D721Med (cell line): ENCODE data around the gene MYL10.
"Not testable (repeated sequence)": the region's sequence is repeated elsewhere in the genome, so short reads cannot be mapped to it uniquely, and the experiment has no call there.

Experiments
- DNase-seq: peaks from one replicate; pipeline ENCODE4 v3.0.0; 2011; ENCODE audit warnings: low spot score; ENCODE audit not compliant: insufficient read length
- FAIRE-seq: peaks from 2 replicates; lab custom pipeline; 2011; peaks lifted over from hg19 to GRCh38; lab: Jason Lieb, UNC
- TF ChIP-seq, protein P1 (sequence below): IDR thresholded peaks from 2 replicates; pipeline ENCODE4 v1.5.1; 2012; ENCODE audit warnings: mild to moderate bottlenecking, control low read depth; ENCODE audit not compliant: insufficient read depth; ENCODE audit errors: missing control alignments

MYL10 gene

DNA sequence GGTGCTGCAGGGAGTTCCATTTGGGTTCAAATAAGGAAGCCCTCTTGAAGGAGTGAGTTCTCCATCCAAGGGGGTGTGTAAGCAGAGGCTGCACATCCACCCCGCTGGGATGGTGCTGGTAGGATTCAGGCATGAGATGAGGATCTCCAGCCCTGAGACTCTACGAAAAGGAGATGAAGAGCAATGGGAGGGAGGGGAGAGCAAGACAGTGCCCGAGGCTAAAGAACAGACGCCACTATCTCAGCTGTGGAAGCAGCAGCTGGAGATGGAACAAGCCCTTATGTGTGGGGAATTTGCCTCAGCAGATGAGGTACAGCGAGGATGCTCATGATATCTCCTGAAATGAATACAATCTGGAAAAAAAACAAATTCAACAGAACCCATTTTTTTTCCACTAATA is 28.1 kb upstream of the MYL10 start:
- FAIRE-seq (no peak), DNase-seq (no peak)
- TF ChIP-seq, protein P1, sequence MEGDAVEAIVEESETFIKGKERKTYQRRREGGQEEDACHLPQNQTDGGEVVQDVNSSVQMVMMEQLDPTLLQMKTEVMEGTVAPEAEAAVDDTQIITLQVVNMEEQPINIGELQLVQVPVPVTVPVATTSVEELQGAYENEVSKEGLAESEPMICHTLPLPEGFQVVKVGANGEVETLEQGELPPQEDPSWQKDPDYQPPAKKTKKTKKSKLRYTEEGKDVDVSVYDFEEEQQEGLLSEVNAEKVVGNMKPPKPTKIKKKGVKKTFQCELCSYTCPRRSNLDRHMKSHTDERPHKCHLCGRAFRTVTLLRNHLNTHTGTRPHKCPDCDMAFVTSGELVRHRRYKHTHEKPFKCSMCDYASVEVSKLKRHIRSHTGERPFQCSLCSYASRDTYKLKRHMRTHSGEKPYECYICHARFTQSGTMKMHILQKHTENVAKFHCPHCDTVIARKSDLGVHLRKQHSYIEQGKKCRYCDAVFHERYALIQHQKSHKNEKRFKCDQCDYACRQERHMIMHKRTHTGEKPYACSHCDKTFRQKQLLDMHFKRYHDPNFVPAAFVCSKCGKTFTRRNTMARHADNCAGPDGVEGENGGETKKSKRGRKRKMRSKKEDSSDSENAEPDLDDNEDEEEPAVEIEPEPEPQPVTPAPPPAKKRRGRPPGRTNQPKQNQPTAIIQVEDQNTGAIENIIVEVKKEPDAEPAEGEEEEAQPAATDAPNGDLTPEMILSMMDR: no peak

DNA sequence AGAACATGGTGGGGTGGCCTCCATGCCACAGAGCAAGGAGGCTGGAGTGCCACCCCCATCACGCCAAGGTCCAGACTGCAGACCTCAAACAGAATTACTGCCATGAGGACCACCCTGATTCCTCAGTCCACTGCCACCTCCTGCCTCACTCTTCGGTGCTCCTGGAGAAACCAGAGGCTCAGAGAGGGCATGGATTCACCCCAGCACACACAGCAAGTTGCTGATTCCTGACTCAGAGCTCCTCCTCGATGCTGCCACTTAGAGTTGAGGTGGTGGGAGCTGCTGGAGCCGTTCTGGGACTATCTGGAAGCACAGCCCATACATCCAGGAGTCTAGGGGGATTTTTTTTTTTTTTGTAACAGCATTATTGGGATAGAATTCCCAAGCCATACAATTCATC is 22.0 kb upstream of the MYL10 start:
- DNase-seq (no peak), FAIRE-seq (no peak)
- TF ChIP-seq, protein P1: no peak

DNA sequence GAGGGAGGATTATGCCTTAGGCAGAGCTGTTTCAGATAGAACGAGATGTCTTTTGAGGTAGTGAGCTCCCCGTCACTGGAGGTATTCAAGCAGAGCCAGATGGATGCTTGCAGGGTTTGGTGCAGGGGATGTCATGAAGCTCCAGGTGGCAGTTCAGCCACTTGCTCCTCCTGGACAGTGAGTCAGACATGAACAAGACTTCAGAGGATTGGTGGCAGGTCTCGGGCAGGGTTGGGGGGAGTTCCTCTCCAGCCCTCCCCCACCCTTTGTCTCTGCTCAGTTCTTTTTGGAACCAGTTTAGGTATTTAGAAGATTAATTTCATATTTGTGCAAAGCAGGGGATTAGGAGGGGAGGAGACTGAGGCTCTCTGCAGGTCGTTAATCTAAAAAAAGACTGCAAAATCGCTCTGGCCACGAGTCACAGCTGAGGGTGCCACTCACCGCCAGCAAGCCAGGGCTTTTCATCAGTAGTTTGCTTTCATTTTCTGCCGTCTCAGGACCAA is 21.5 kb upstream of the MYL10 start:
- TF ChIP-seq, protein P1: no peak

DNA sequence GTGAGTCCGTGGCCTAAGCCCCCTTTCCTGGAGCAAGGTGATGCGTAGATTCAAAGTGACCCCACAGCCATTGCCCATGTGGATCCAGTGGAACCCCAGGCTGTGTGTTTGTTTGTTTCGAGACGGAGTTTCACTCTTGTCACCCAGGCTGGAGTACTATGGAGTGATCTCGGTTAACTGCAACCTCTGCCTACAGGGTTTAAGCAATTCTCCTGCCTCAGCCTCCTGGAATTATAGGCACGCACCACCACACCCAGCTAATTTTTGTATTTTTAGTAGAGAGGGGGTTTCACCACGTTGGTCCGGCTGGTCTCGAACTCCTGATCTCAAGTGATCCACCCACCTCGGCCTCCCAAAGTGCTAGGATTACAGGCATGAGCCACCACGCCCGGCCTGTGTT is 18.8 kb upstream of the MYL10 start:
- not testable (repeated sequence) for DNase-seq, FAIRE-seq

More for the DNA sequence above, 21.5 kb upstream of the MYL10 start:
- DNase-seq (no peak), FAIRE-seq (no peak)

DNA sequence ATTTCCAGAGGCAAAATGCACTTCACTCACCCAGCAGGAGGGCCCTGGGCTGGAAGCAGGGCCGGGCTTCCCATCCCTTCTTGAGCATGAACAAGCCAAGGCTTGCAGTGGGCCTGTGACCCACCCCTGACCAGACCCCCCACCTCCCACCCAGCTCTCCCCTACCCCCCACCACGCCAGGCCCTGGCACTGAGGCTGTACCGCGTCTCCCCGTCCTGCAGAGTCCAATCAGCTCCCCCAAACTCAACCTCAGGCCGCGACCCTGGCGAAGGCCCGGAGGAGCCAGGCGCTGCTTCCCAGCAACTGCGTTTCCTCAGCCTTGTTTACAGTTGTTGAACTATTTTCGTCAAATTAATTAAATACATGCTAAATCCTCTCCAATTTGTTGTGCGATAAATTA is 16.9 kb upstream of the MYL10 start:
- no peak for FAIRE-seq

DNA sequence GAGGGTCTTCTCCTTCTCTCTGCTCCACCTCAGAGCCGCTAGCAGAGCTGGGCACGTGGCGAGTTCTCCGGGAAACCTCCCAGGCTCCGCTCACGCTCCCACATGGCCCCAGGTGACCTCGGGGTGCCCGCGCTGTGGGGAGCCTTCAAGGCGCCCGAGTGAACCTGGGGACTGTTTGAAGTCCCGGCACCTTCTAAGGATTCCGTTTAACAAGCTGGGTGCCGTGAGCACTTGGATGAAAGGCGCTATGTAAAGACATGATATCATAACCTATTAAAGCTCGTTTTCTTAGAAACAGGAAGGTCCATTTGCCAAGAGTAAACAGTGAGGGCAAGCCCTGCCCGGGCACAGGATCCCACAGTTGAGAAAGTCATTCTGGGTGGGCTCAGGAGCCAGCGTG is 15.8 kb upstream of the MYL10 start:
- FAIRE-seq: no peak
- TF ChIP-seq, protein P1: no peak
- DNase-seq: no peak

More for the DNA sequence above, 16.9 kb upstream of the MYL10 start:
- DNase-seq: no peak
- TF ChIP-seq, protein P1: no peak

DNA sequence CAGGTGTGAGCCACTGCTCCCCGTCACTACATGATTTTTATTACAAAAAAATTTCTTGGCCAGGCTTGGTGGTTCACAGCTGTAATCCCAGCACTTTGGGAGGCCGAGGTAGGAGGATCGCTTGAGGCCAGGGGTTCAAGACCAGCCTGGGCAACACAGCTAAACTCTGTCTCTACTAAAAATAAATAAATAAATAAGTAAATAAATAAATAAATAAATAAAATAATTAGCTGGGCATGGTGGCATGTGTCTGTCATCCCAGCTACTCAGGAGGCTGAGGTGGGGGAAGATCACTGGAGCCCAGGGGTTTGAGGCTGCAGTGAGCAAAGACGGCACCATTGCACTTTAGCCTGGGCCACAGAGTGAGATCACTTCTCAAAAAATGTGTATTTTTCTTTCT is 10.0 kb upstream of the MYL10 start:
- FAIRE-seq, DNase-seq: not testable (repeated sequence)

DNA sequence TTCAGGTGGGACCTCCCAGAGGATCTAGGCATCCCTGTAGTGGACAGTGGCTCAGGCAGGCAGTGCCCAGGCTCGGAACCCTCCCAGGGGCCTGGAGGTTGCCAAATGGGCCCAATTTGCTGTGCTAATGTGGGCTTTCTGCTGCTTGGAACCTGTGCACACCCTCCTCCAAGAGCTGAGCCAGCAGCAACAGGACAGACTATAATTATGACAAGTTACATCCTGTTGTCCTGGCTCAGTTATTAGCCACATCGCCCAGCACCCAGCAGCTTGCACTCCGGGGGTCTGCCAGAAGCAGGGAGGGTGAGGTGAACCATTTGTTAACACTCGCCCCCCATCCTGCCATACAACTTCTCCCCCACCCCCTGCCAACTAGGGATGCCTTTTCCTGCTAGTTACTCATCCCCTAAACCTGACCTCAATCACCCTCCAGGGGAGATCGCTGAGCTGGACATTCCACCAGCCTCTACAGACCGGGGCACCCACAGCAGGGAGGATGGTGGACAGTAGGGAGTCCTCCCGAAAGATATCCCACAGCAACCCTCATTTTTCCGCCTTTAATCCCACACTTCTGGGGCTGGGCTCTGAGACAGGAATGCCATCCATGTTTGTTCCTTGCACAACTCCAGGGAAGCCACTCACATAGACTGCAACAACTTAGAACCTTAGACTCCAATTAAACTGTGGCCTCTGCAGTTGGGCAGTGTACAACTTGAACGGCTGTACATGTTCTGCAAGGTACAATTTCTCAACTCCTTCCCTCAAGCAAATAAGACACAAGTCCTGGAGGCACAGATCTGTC is 7.9 kb upstream of the MYL10 start:
- no peak for DNase-seq
- FAIRE-seq: no peak
- TF ChIP-seq, protein P1: no peak
